Stimulated activated naive CD8-positive, alpha-beta T cell treated with anti-CD3 and anti-CD28 coated beads, Interleukin-15, Interleukin-2, amounts not matched to agents 100 ng/mL and 50 ng/mL, for 24 hours (primary cell): ENCODE results near the gene GNPAT.
A peak's percentile ranks its signal among the peaks of the same experiment; 100 is the strongest.
"Not testable (repeated sequence)": the region's sequence is repeated elsewhere in the genome, so short reads cannot be mapped to it uniquely, and the experiment has no call there.

Source experiments
- H3K27ac Mint-ChIP-seq: one replicate; pipeline ENCODE4 v1.8.0; 2021; ENCODE audit warnings: mild to moderate bottlenecking, mixed read lengths
- H3K27me3 Mint-ChIP-seq: one replicate; pipeline ENCODE4 v1.8.0; 2021; ENCODE audit warnings: mixed read lengths
- H3K36me3 Mint-ChIP-seq: one replicate; pipeline ENCODE4 v1.8.0; 2021; ENCODE audit warnings: low read depth, mixed read lengths
- H3K4me1 Mint-ChIP-seq: one replicate; pipeline ENCODE4 v1.8.0; 2021; ENCODE audit warnings: low read depth, mixed read lengths
- H3K4me3 Mint-ChIP-seq: one replicate; pipeline ENCODE4 v1.8.0; 2021; ENCODE audit warnings: mild to moderate bottlenecking, mixed read lengths
- H3K9me3 Mint-ChIP-seq: one replicate; pipeline ENCODE4 v1.8.0; 2021; ENCODE audit warnings: mixed read lengths

The GNPAT gene

GRCh38 chr1:231207437-231207836 lies 33.6 kb upstream of the GNPAT start:
- Mint-ChIP-seq H3K27me3 (peaks cover 6% of the 10 kb centered on the region), H3K9me3 (no peaks in the 10 kb centered on the region), H3K27ac (no peak overlapping the region), H3K4me1 (peaks cover 9% of the 10 kb centered on the region), H3K36me3 (no peaks in the 10 kb centered on the region), H3K4me3 (no peak overlapping the region)

- no peak overlapping the region for H3K27ac Mint-ChIP-seq
- no peak overlapping the region for H3K4me3 Mint-ChIP-seq
- no peaks in the 10 kb centered on the region for H3K9me3 Mint-ChIP-seq
- peaks cover 6% of the 10 kb centered on the region for H3K27me3 Mint-ChIP-seq
- peaks cover 9% of the 10 kb centered on the region for H3K4me1 Mint-ChIP-seq
- no peaks in the 10 kb centered on the region for H3K36me3 Mint-ChIP-seq
These were observed 32.0 kb upstream of the GNPAT start for GRCh38 chr1:231208980-231209379.

- Mint-ChIP-seq H3K4me1 (peaks cover 10% of the 10 kb centered on the region), H3K9me3 (no peaks in the 10 kb centered on the region)
These were observed 31.5 kb upstream of the GNPAT start for GRCh38 chr1:231209531-231209930.

GRCh38 chr1:231210126-231210525 lies 30.9 kb upstream of the GNPAT start:
- Mint-ChIP-seq H3K36me3 (no peaks in the 10 kb centered on the region), H3K27ac (no peak overlapping the region), H3K27me3 (peaks cover 1% of the 10 kb centered on the region), H3K4me3 (no peak overlapping the region), H3K9me3 (no peaks in the 10 kb centered on the region), H3K4me1 (peaks cover 16% of the 10 kb centered on the region)

More at GRCh38 chr1:231209531-231209930, 31.5 kb upstream of the GNPAT start:
- Mint-ChIP-seq H3K36me3 (no peaks in the 10 kb centered on the region), H3K4me3 (no peak overlapping the region), H3K27ac (no peak overlapping the region), H3K27me3 (peaks cover 6% of the 10 kb centered on the region)

GRCh38 chr1:231211005-231211857 lies 29.8 kb upstream of the GNPAT start:
- Mint-ChIP-seq H3K27ac (peak overlapping the region; percentile 82), H3K4me3 (peak overlapping the region; percentile 82), H3K27me3 (no peaks in the 10 kb centered on the region), H3K36me3 (no peaks in the 10 kb centered on the region), H3K4me1 (peaks cover 27% of the 10 kb centered on the region), H3K9me3 (no peaks in the 10 kb centered on the region)

- H3K36me3 Mint-ChIP-seq, H3K9me3 Mint-ChIP-seq, H3K27ac Mint-ChIP-seq, H3K27me3 Mint-ChIP-seq, H3K4me3 Mint-ChIP-seq: not testable (repeated sequence)
- H3K4me1 Mint-ChIP-seq = peaks cover 27% of the 10 kb centered on the region
These were observed 28.7 kb upstream of the GNPAT start for GRCh38 chr1:231212301-231212700.

GRCh38 chr1:231213831-231214573 lies 27.0 kb upstream of the GNPAT start:
- Mint-ChIP-seq H3K27me3 (no peaks in the 10 kb centered on the region), H3K36me3 (no peaks in the 10 kb centered on the region), H3K4me3 (no peak overlapping the region), H3K27ac (no peak overlapping the region), H3K4me1 (peaks cover 27% of the 10 kb centered on the region), H3K9me3 (no peaks in the 10 kb centered on the region)

- peak overlapping the region; percentile 27 for H3K4me3 Mint-ChIP-seq
- H3K9me3 Mint-ChIP-seq = no peaks in the 10 kb centered on the region
- H3K27me3 Mint-ChIP-seq = no peaks in the 10 kb centered on the region
- peaks cover 27% of the 10 kb centered on the region for H3K4me1 Mint-ChIP-seq
- no peaks in the 10 kb centered on the region for H3K36me3 Mint-ChIP-seq
- H3K27ac Mint-ChIP-seq = peak overlapping the region; percentile 19
These were observed 25.9 kb upstream of the GNPAT start for GRCh38 chr1:231214918-231215680.

GRCh38 chr1:231215681-231216385 lies 25.2 kb upstream of the GNPAT start:
- Mint-ChIP-seq H3K27me3 (no peaks in the 10 kb centered on the region), H3K4me1 (peaks cover 27% of the 10 kb centered on the region), H3K27ac (peak overlapping the region; percentile 19), H3K36me3 (no peaks in the 10 kb centered on the region), H3K9me3 (no peaks in the 10 kb centered on the region), H3K4me3 (peak overlapping the region; percentile 27)

- Mint-ChIP-seq H3K36me3 (no peaks in the 10 kb centered on the region), H3K4me3 (no peak overlapping the region), H3K4me1 (peaks cover 25% of the 10 kb centered on the region), H3K27ac (no peak overlapping the region), H3K27me3 (no peaks in the 10 kb centered on the region), H3K9me3 (no peaks in the 10 kb centered on the region)
These were observed 24.5 kb upstream of the GNPAT start for GRCh38 chr1:231216498-231216897.

- H3K9me3 Mint-ChIP-seq = no peaks in the 10 kb centered on the region
- no peak overlapping the region for H3K27ac Mint-ChIP-seq
- H3K27me3 Mint-ChIP-seq = no peaks in the 10 kb centered on the region
- peaks cover 20% of the 10 kb centered on the region for H3K4me1 Mint-ChIP-seq
- no peak overlapping the region for H3K4me3 Mint-ChIP-seq
- no peaks in the 10 kb centered on the region for H3K36me3 Mint-ChIP-seq
These were observed 24.0 kb upstream of the GNPAT start for GRCh38 chr1:231217056-231217455.

- H3K4me1 Mint-ChIP-seq = peaks cover 18% of the 10 kb centered on the region
- no peaks in the 10 kb centered on the region for H3K27me3 Mint-ChIP-seq
- no peak overlapping the region for H3K27ac Mint-ChIP-seq
- no peaks in the 10 kb centered on the region for H3K9me3 Mint-ChIP-seq
- peaks cover 5% of the 10 kb centered on the region for H3K36me3 Mint-ChIP-seq
- H3K4me3 Mint-ChIP-seq = no peak overlapping the region
These were observed 22.9 kb upstream of the GNPAT start for GRCh38 chr1:231218078-231218477.

- H3K27me3 Mint-ChIP-seq = no peaks in the 10 kb centered on the region
- H3K9me3 Mint-ChIP-seq = no peaks in the 10 kb centered on the region
- H3K4me3 Mint-ChIP-seq = no peak overlapping the region
- H3K36me3 Mint-ChIP-seq = peaks cover 14% of the 10 kb centered on the region
- no peak overlapping the region for H3K27ac Mint-ChIP-seq
- H3K4me1 Mint-ChIP-seq = peaks cover 16% of the 10 kb centered on the region
These were observed 21.3 kb upstream of the GNPAT start for GRCh38 chr1:231219422-231220401.
